OCI-LY3 (cell line): ENCODE data around the gene SLC19A2.

ENCODE experiments used
- CTCF ChIP-seq: fragments of 200-600, 300-600 bp; sonication (generic); IDR thresholded peaks from 2 replicates; pipeline ENCODE4 v1.5.1; 2014; ENCODE audit warnings: antibody characterized with exemption, low read length, low read depth
- EZH2phosphoT487 ChIP-seq: fragments of 200-600 bp; shearing (Covaris generic); IDR thresholded peaks from 2 replicates; pipeline ENCODE4 v1.6.1; 2018; ENCODE audit warnings: antibody characterized with exemption, mixed run types, low read depth

GRCh38 chr1:169514566-169515270 is 29.0 kb upstream of the SLC19A2 start:
- TF ChIP-seq CTCF (no peak), EZH2phosphoT487 (no peak)
